ENCODE data around the gene TSPO. TPM values are rescaled to one million over a fixed set of nuclear protein-coding genes. Genes with fewer than 3 reads are reported as not detected.

The TSPO gene
- total and polyA plus RNA-seq, 2 donors from 2014 or later, result 134 to 173 TPM

GRCh38 chr22:43191831-43192230 is 40.5 kb downstream of the TSPO start:
- no peak overlapping the region for H3K4me3 ChIP-seq (ENCODE audit: low read length in 3 of 3)
- H3K9me3 ChIP-seq (ENCODE audit: control insufficient read depth in 2 of 3, insufficient read depth in 1 of 3, low read length in 3 of 3), result no peaks in the 10 kb centered on the region
- H3K4me1 ChIP-seq (ENCODE audit: control insufficient read depth in 2 of 3, insufficient read depth in 2 of 3, low read depth in 1 of 3, low read length in 3 of 3), result peaks cover 0 to 4% (median 0%) of the 10 kb centered on the region in 3 donors
- intact Hi-C loops (cut with DNase I), result no loop called here
- no peak overlapping the region for H3K27ac ChIP-seq (ENCODE audit: low read depth in 2 of 2, low read length in 2 of 2)
- H3K27me3 ChIP-seq (ENCODE audit: control insufficient read depth, insufficient read depth, low read length), result no peaks in the 10 kb centered on the region
- no peaks in the 10 kb centered on the region for H3K36me3 ChIP-seq (ENCODE audit: control insufficient read depth in 2 of 3, insufficient read depth in 3 of 3, low read length in 3 of 3)
- DNase-seq, result no peak
- TF ChIP-seq CTCF (IDR thresholded peaks at IDR 0.05; ENCODE audit: borderline replicate concordance, extremely low read depth, insufficient read depth), result no peak
- no peak overlapping the region for H3K9ac ChIP-seq (ENCODE audit: low read length in 3 of 3)
- no peak for FAIRE-seq

- H3K4me1 ChIP-seq (ENCODE audit: control insufficient read depth in 2 of 3, insufficient read depth in 2 of 3, low read depth in 1 of 3, low read length in 3 of 3), result no peaks in the 10 kb centered on the region
- FAIRE-seq (no peak), DNase-seq (peak in 2 of 5 donors; percentile 15 to 60)
- no peak overlapping the region for H3K4me3 ChIP-seq (ENCODE audit: low read length in 3 of 3)
- intact Hi-C loops (cut with DNase I), result no loop called here
- no peaks in the 10 kb centered on the region for H3K36me3 ChIP-seq (ENCODE audit: control insufficient read depth in 2 of 3, insufficient read depth in 3 of 3, low read length in 3 of 3)
- H3K9ac ChIP-seq (ENCODE audit: low read length in 3 of 3), result no peak overlapping the region
- TF ChIP-seq CTCF (IDR thresholded peaks at IDR 0.05; ENCODE audit: borderline replicate concordance, extremely low read depth, insufficient read depth), result no peak
- no peaks in the 10 kb centered on the region for H3K9me3 ChIP-seq (ENCODE audit: control insufficient read depth in 2 of 3, insufficient read depth in 1 of 3, low read length in 3 of 3)
- no peaks in the 10 kb centered on the region for H3K27me3 ChIP-seq (ENCODE audit: control insufficient read depth, insufficient read depth, low read length)
- H3K27ac ChIP-seq (ENCODE audit: low read depth in 2 of 2, low read length in 2 of 2), result no peak overlapping the region
Observed at GRCh38 chr22:43197271-43197941, 46.0 kb downstream of the TSPO start.

GRCh38 chr22:43198126-43198525 is 46.8 kb downstream of the TSPO start:
- H3K4me1 ChIP-seq (ENCODE audit: control insufficient read depth in 2 of 3, insufficient read depth in 2 of 3, low read depth in 1 of 3, low read length in 3 of 3), result no peaks in the 10 kb centered on the region
- H3K9me3 ChIP-seq (ENCODE audit: control insufficient read depth in 2 of 3, insufficient read depth in 1 of 3, low read length in 3 of 3), result no peaks in the 10 kb centered on the region
- H3K9ac ChIP-seq (ENCODE audit: low read length in 3 of 3), result no peak overlapping the region
- intact Hi-C loops (cut with DNase I), result no loop called here
- no peaks in the 10 kb centered on the region for H3K27me3 ChIP-seq (ENCODE audit: control insufficient read depth, insufficient read depth, low read length)
- H3K27ac ChIP-seq (ENCODE audit: low read depth in 2 of 2, low read length in 2 of 2), result no peak overlapping the region
- no peak overlapping the region for H3K4me3 ChIP-seq (ENCODE audit: low read length in 3 of 3)
- no peaks in the 10 kb centered on the region for H3K36me3 ChIP-seq (ENCODE audit: control insufficient read depth in 2 of 3, insufficient read depth in 3 of 3, low read length in 3 of 3)
- no peak for FAIRE-seq
- peak in 1 of 5 donors; percentile 30 for DNase-seq
- no peak for TF ChIP-seq CTCF (IDR thresholded peaks at IDR 0.05; ENCODE audit: borderline replicate concordance, extremely low read depth, insufficient read depth)

GRCh38 chr22:43198936-43199335 is 47.6 kb downstream of the TSPO start:
- Histone ChIP-seq H3K4me3 (ENCODE audit: low read length in 3 of 3) (no peak overlapping the region), H3K27me3 (ENCODE audit: control insufficient read depth, insufficient read depth, low read length) (no peaks in the 10 kb centered on the region), H3K9me3 (ENCODE audit: control insufficient read depth in 2 of 3, insufficient read depth in 1 of 3, low read length in 3 of 3) (no peaks in the 10 kb centered on the region), H3K36me3 (ENCODE audit: control insufficient read depth in 2 of 3, insufficient read depth in 3 of 3, low read length in 3 of 3) (no peaks in the 10 kb centered on the region), H3K4me1 (ENCODE audit: control insufficient read depth in 2 of 3, insufficient read depth in 2 of 3, low read depth in 1 of 3, low read length in 3 of 3) (no peaks in the 10 kb centered on the region), H3K27ac (ENCODE audit: low read depth in 2 of 2, low read length in 2 of 2) (no peak overlapping the region), H3K9ac (ENCODE audit: low read length in 3 of 3) (no peak overlapping the region)
- TF ChIP-seq CTCF (IDR thresholded peaks at IDR 0.05; ENCODE audit: borderline replicate concordance, extremely low read depth, insufficient read depth), result no peak
- DNase-seq, result no peak
- no peak for FAIRE-seq
- intact Hi-C loops (cut with DNase I), result no loop called here

Data from kidney (tissue), 14 donors.